HCT116 (cell line): Measurements from ENCODE around the gene TPD52L2. TPM values are rescaled to one million over a fixed set of nuclear protein-coding genes. Genes with fewer than 3 reads are reported as not detected.

Source experiments
- ATAC-seq: fragments of 200-7000 bp; cut with Tn5 transposase; 2 replicates; pipeline ENCODE4 v1.9.1; 2020; ENCODE audit warnings: mild to moderate bottlenecking, moderate library complexity
- BruUV-seq: library from RNA; stranded (reverse); fragments of 400-500 nt; replicated peaks from 2 replicates; lab custom pipeline; 2021; lab: Mats Ljungman, UMichigan
- CTCF ChIA-PET: fragments of 300-600 bp; sonication (Branson Sonifier 250); formaldehyde crosslinking; loops from one replicate; lab custom pipeline; 2021; ENCODE audit warnings: antibody characterized with exemption; lab: Charles Lee
- POLR2A ChIA-PET: fragments of 300-600, 350-600 bp; sonication (Branson Sonifier 250); formaldehyde crosslinking; loops from one replicate; lab custom pipeline; 2021; ENCODE audit warnings: antibody characterized with exemption; lab: Charles Lee
- RAD21 ChIA-PET, 2 experiments: fragments of 300-600 bp; sonication (Branson Sonifier 250); formaldehyde crosslinking; loops; one replicate each; lab custom pipeline; 2023; ENCODE audit warnings: low total read pairs in 2 of 2; ENCODE audit not compliant: uncharacterized antibody in 2 of 2, unreplicated experiment in 2 of 2, low non-redundant PET in 1 of 2; lab: Charles Lee
- DNase-seq: peaks from one replicate; pipeline ENCODE4 v3.0.0-alpha.2; 2010; ENCODE audit warnings: low read depth, low spot score
- H2AFZ ChIP-seq: fragments of 200-600 bp; shearing (Covaris generic), sonication (generic); 2 replicates; pipeline ENCODE4 v1.6.1; 2017; ENCODE audit warnings: low read depth, mixed run types, mixed read lengths, antibody characterized with exemption, low read length; ENCODE audit not compliant: poor library complexity, severe bottlenecking
- H3K27ac ChIP-seq: 2 replicates; pipeline ENCODE4 v1.5.1; 2012; ENCODE audit warnings: low read depth, low read length
- H3K27me3 ChIP-seq: fragments of 200-600 bp; sonication (generic); 2 replicates; pipeline ENCODE4 v1.6.1; 2016; ENCODE audit warnings: mixed run types, low read length, mixed read lengths; ENCODE audit not compliant: insufficient read depth
- H3K36me3 ChIP-seq, 2 experiments: fragments of 200-500 bp in 1 of 2; fragments of 200-600 bp in 1 of 2; sonication (Bioruptor generic) in 1 of 2; sonication (generic) in 1 of 2; 2 replicates each; pipeline versions ENCODE4 v1.5.1 to v1.6.1; 2014 to 2016; ENCODE audit warnings: low read length in 2 of 2, inconsistent platforms in 1 of 2, mixed read lengths in 1 of 2, mixed run types in 1 of 2; ENCODE audit not compliant: insufficient read depth in 2 of 2, control insufficient read depth in 1 of 2
- H3K4me1 ChIP-seq, 2 experiments: fragments of 200-600 bp in 1 of 2; sonication (generic) in 1 of 2; 2 replicates each; pipeline versions ENCODE4 v1.5.1 to v1.6.1; 2012 to 2017; ENCODE audit warnings: low read length in 2 of 2, inconsistent platforms in 1 of 2, mild to moderate bottlenecking in 1 of 2, mixed read lengths in 1 of 2, mixed run types in 1 of 2, moderate library complexity in 1 of 2; ENCODE audit not compliant: insufficient read depth in 2 of 2, control insufficient read depth in 1 of 2
- H3K4me2 ChIP-seq: fragments of 200-600 bp; sonication (generic); 2 replicates; pipeline ENCODE4 v1.6.1; 2017; ENCODE audit warnings: mixed run types, low read length, mixed read lengths
- H3K4me3 ChIP-seq, 2 experiments: fragments of 200-600 bp in 1 of 2; sonication (generic) in 1 of 2; replicated peaks in 1 of 2; 2 replicates each; pipeline ENCODE4 v1.5.1; 2011 to 2016; ENCODE audit warnings: low read length in 2 of 2, control low read depth in 1 of 2, low read depth in 1 of 2, mild to moderate bottlenecking in 1 of 2, mixed read lengths in 1 of 2, mixed run types in 1 of 2
- H3K79me2 ChIP-seq: fragments of 200-600 bp; sonication (generic); 2 replicates; pipeline ENCODE4 v1.6.1; 2017; ENCODE audit warnings: mild to moderate bottlenecking, mixed run types, low read length, moderate library complexity, mixed read lengths; ENCODE audit not compliant: insufficient read depth
- H3K9ac ChIP-seq: fragments of 200-600 bp; sonication (generic); 2 replicates; pipeline ENCODE4 v1.6.1; 2016; ENCODE audit warnings: low read length, mixed read lengths
- H3K9me2 ChIP-seq: fragments of 200-600 bp; sonication (generic), shearing (Covaris generic); 2 replicates; pipeline ENCODE4 v1.6.1; 2017; ENCODE audit warnings: mixed run types, mild to moderate bottlenecking, moderate library complexity; ENCODE audit not compliant: insufficient read depth
- H3K9me3 ChIP-seq, 2 experiments: fragments of 200-500 bp in 1 of 2; fragments of 200-600 bp in 1 of 2; sonication (Bioruptor generic) in 1 of 2; sonication (generic) in 1 of 2; 2 replicates each; pipeline ENCODE4 v1.6.1; 2014 to 2017; ENCODE audit warnings: low read length in 2 of 2, mixed read lengths in 2 of 2, inconsistent platforms in 1 of 2, low read depth in 1 of 2, mild to moderate bottlenecking in 1 of 2, mixed run types in 1 of 2, moderate library complexity in 1 of 2; ENCODE audit not compliant: control insufficient read depth in 1 of 2, insufficient read depth in 1 of 2
- H4K20me1 ChIP-seq: fragments of 200-600 bp; sonication (generic), shearing (Covaris generic); 2 replicates; pipeline ENCODE4 v1.6.1; 2017; ENCODE audit warnings: mixed run types, mild to moderate bottlenecking, moderate library complexity; ENCODE audit not compliant: insufficient read depth
- ATF3 ChIP-seq: IDR thresholded peaks from 2 replicates; pipeline ENCODE4 v1.6.1; 2012
- CBX3 ChIP-seq: IDR thresholded peaks from 2 replicates; pipeline ENCODE4 v1.6.1; 2012; ENCODE audit warnings: low read depth
- EGR1 ChIP-seq: IDR thresholded peaks from 2 replicates; pipeline ENCODE4 v1.6.1; 2012; ENCODE audit warnings: low read depth
- ELF1 ChIP-seq: IDR thresholded peaks from 2 replicates; pipeline ENCODE4 v1.6.1; 2012; ENCODE audit warnings: low read depth, borderline replicate concordance
- EZH2 ChIP-seq: fragments of 200-600 bp; sonication (generic); IDR thresholded peaks from 2 replicates; pipeline ENCODE4 v1.6.1; 2017; ENCODE audit warnings: antibody characterized with exemption, mixed run types
- FOSL1 ChIP-seq: IDR thresholded peaks from 2 replicates; pipeline ENCODE4 v1.6.1; 2012; ENCODE audit warnings: low read depth
- POLR2A ChIP-seq: IDR thresholded peaks from 2 replicates; pipeline ENCODE4 v1.7.0; 2011; ENCODE audit warnings: borderline replicate concordance; ENCODE audit not compliant: insufficient read depth, insufficient read length; ENCODE audit errors: extremely low read depth
- POLR2AphosphoS5 ChIP-seq: IDR thresholded peaks from 2 replicates; pipeline ENCODE4 v1.6.1; 2011; ENCODE audit warnings: mild to moderate bottlenecking, low read depth, low read length, moderate library complexity
- SP1 ChIP-seq: IDR thresholded peaks from 2 replicates; pipeline ENCODE4 v1.6.1; 2012; ENCODE audit warnings: low read depth
- SRF ChIP-seq: IDR thresholded peaks from 2 replicates; pipeline ENCODE4 v1.6.1; 2012; ENCODE audit warnings: low read depth
- TCF7L2 ChIP-seq: IDR thresholded peaks from 2 replicates; pipeline ENCODE4 v1.7.0; 2011; ENCODE audit warnings: borderline replicate concordance, inconsistent platforms; ENCODE audit not compliant: insufficient read depth, insufficient read length; ENCODE audit errors: extremely low read depth
- YY1 ChIP-seq: IDR thresholded peaks from 2 replicates; pipeline ENCODE4 v1.6.1; 2011; ENCODE audit warnings: low read length, low read depth, moderate library complexity, mild to moderate bottlenecking; ENCODE audit not compliant: insufficient replicate concordance; ENCODE audit errors: extremely low read depth
- intact Hi-C: fragments of 100-400 bp; cut with micrococcal nuclease; formaldehyde crosslinking; loops from 2 replicates; pipeline ENCODE4 v1.10.0; 2022
- total RNA-seq: library from RNA; stranded (reverse); gene quantifications from one replicate; pipeline ENCODE4 v1.2.1, GENCODE V29; 2021; ENCODE audit not compliant: unreplicated experiment
- TF ChIP-seq, protein P1 (sequence below): IDR thresholded peaks from 2 replicates; pipeline ENCODE4 v1.6.1; 2011; ENCODE audit warnings: mild to moderate bottlenecking, low read length, moderate library complexity; ENCODE audit not compliant: insufficient replicate concordance; ENCODE audit errors: extremely low read depth
- TF ChIP-seq, protein P2 (sequence below), 3 experiments: fragments of 200-600 bp in 1 of 3; sonication (generic) in 1 of 3; IDR thresholded peaks in 2 of 3; conservative IDR thresholded peaks in 1 of 3; 2 replicates each; pipeline ENCODE4 v1.5.1; 2012 to 2017; ENCODE audit warnings: low read depth in 2 of 3, low read length in 2 of 3, antibody characterized with exemption in 1 of 3, borderline replicate concordance in 1 of 3, control low read depth in 1 of 3, mild to moderate bottlenecking in 1 of 3, mixed read lengths in 1 of 3, mixed run types in 1 of 3, moderate library complexity in 1 of 3; ENCODE audit not compliant: insufficient read depth in 1 of 3

The TPD52L2 gene
- total RNA-seq, 1 experiment from 2014 or later: 149 TPM

DNA sequence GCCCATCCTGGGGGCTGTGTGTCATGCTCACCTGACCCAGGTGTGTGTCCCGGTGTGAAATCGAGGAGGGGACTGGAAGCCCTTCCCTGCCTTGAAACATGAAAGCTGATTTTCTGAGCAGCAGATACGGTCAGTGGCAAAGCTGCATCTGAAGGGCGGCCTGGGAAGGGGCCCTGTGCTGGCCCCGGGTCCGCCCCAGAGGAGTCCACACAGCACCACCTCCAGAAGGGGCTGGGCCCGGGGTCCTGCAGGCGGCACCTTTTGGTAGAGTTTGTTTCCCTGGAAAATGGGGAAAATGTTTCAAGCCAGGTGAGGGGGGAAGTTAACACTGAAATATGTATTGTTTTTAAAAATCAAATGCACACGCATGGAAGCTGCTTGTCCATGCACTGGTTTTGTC lies 70.4 kb downstream of the TPD52L2 start:
- POLR2A ChIA-PET: no interaction called here
- Histone ChIP-seq H3K9me2 (no peaks in the 10 kb centered on the region), H3K79me2 (peaks cover 15% of the 10 kb centered on the region; the same call in 1 of the 2 replicates), H4K20me1 (no peaks in the 10 kb centered on the region), H3K36me3 (peaks cover 12 to 20% of the 10 kb centered on the region in 2 experiments), H3K4me3 (no peak overlapping the region)
- CTCF ChIA-PET: no interaction called here
- RAD21 ChIA-PET: no interaction called here
- DNase-seq: no peak
- no peak for TF ChIP-seq ATF3
- no peak for TF ChIP-seq FOSL1
- TF ChIP-seq ELF1: no peak
- TF ChIP-seq SRF: no peak
- TF ChIP-seq, all 23 proteins: peak for 0
- H3K4me2 ChIP-seq: no peak overlapping the region
- no TSS peak for BruUV-seq
- no peaks in the 10 kb centered on the region for H3K9me3 ChIP-seq
- H3K4me1 ChIP-seq: no peaks in the 10 kb centered on the region
- no peak overlapping the region for H2AFZ ChIP-seq
- no peak overlapping the region for H3K9ac ChIP-seq
- no peak for ATAC-seq
- H3K27ac ChIP-seq: no peak overlapping the region
- no peaks in the 10 kb centered on the region for H3K27me3 ChIP-seq
- intact Hi-C loops: no loop called here

- no peak overlapping the region for H3K4me2 ChIP-seq
- TF ChIP-seq POLR2A (no peak), SP1 (no peak), EZH2 (no peak), EGR1 (no peak), CBX3 (no peak), POLR2AphosphoS5 (no peak), TCF7L2 (no peak), YY1 (no peak), FOSL1 (no peak)
- TF ChIP-seq, protein P1, sequence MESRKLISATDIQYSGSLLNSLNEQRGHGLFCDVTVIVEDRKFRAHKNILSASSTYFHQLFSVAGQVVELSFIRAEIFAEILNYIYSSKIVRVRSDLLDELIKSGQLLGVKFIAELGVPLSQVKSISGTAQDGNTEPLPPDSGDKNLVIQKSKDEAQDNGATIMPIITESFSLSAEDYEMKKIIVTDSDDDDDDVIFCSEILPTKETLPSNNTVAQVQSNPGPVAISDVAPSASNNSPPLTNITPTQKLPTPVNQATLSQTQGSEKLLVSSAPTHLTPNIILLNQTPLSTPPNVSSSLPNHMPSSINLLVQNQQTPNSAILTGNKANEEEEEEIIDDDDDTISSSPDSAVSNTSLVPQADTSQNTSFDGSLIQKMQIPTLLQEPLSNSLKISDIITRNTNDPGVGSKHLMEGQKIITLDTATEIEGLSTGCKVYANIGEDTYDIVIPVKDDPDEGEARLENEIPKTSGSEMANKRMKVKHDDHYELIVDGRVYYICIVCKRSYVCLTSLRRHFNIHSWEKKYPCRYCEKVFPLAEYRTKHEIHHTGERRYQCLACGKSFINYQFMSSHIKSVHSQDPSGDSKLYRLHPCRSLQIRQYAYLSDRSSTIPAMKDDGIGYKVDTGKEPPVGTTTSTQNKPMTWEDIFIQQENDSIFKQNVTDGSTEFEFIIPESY: no peak
- TF ChIP-seq, protein P2, sequence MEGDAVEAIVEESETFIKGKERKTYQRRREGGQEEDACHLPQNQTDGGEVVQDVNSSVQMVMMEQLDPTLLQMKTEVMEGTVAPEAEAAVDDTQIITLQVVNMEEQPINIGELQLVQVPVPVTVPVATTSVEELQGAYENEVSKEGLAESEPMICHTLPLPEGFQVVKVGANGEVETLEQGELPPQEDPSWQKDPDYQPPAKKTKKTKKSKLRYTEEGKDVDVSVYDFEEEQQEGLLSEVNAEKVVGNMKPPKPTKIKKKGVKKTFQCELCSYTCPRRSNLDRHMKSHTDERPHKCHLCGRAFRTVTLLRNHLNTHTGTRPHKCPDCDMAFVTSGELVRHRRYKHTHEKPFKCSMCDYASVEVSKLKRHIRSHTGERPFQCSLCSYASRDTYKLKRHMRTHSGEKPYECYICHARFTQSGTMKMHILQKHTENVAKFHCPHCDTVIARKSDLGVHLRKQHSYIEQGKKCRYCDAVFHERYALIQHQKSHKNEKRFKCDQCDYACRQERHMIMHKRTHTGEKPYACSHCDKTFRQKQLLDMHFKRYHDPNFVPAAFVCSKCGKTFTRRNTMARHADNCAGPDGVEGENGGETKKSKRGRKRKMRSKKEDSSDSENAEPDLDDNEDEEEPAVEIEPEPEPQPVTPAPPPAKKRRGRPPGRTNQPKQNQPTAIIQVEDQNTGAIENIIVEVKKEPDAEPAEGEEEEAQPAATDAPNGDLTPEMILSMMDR (IDR thresholded peaks at IDR 0.05 in 2 of 3, conservative IDR thresholded peaks at IDR 0.05 in 1 of 3; ENCODE audit: borderline replicate concordance in 1 of 3, insufficient read depth in 1 of 3, low read depth in 2 of 3, low read length in 2 of 3): no peak
- H3K9me3 ChIP-seq: no peaks in the 10 kb centered on the region
- no TSS peak for BruUV-seq
- ChIA-PET RAD21 (no interaction called here), POLR2A (no interaction called here), CTCF (no interaction called here)
- H3K4me3 ChIP-seq: no peak overlapping the region
- peaks cover 3 to 17% of the 10 kb centered on the region in 2 experiments; a peak in 3 of 4 replicates for H3K36me3 ChIP-seq
- H3K9me2 ChIP-seq: no peaks in the 10 kb centered on the region
- no peak overlapping the region for H3K9ac ChIP-seq
- H4K20me1 ChIP-seq: no peaks in the 10 kb centered on the region
- peaks cover 3 to 13% of the 10 kb centered on the region in 2 experiments; a peak in 2 of 4 replicates for H3K4me1 ChIP-seq
- no peak for ATAC-seq
- intact Hi-C loops: no loop called here
- no peaks in the 10 kb centered on the region for H3K27me3 ChIP-seq
- H3K79me2 ChIP-seq: peaks cover 11% of the 10 kb centered on the region; the same call in 1 of the 2 replicates
- DNase-seq: no peak
- H3K27ac ChIP-seq: no peak overlapping the region
- H2AFZ ChIP-seq: no peak overlapping the region
These were observed 72.5 kb downstream of the TPD52L2 start for GRCh38 chr20:63937596-63937995.
